Measurements from ENCODE around the gene HSFX2.

HSFX2 gene

GRCh38 chrX:149631234-149632165 is 36.4 kb upstream of the HSFX2 start, which contains the start of gene TMEM185A (continued):
- TF ChIP-seq ZNF704 (tag by site-specific recombination; IDR thresholded peaks at IDR 0.05) (no peak), ZNF654 (tag by site-specific recombination; IDR thresholded peaks at IDR 0.05; ENCODE audit: low read depth) (no peak), ZBTB1 (tag by site-specific recombination; IDR thresholded peaks at IDR 0.05) (no peak), ZSCAN5A (tag by site-specific recombination; IDR thresholded peaks at IDR 0.05) (0 out of 2 replicates have a peak, but pooled peaks have one; percentile 27), KLF1 (tag by site-specific recombination; IDR thresholded peaks at IDR 0.05) (peak; percentile 27; the same call in 1 of the 2 replicates), ZNF701 (tag by site-specific recombination; IDR thresholded peaks at IDR 0.05) (no peak), BCL11B (tag by site-specific recombination; IDR thresholded peaks at IDR 0.05; ENCODE audit: low read depth) (no peak), ZNF223 (tag by site-specific recombination; IDR thresholded peaks at IDR 0.05) (peak; percentile 94), WT1 (tag by site-specific recombination; IDR thresholded peaks at IDR 0.05) (no peak), ZNF513 (tag by site-specific recombination; IDR thresholded peaks at IDR 0.05) (peak; percentile 15; the same call in 1 of the 2 replicates), IKZF3 (tag by site-specific recombination; IDR thresholded peaks at IDR 0.05) (0 out of 2 replicates have a peak, but pooled peaks have one; percentile 10), OSR2 (tag by site-specific recombination; IDR thresholded peaks at IDR 0.05) (0 out of 2 replicates have a peak, but pooled peaks have one; percentile 43)

- CTCF ChIA-PET: interaction anchor here (0.6 kb wide), 1 partner anchor 118 kb away, joined by 5 read pairs; no protein-coding TSS in a partner anchor
- H3K9me3 ChIP-seq (ENCODE audit: control insufficient read depth, insufficient read depth, low read depth, low read length): no peaks in the 10 kb centered on the region
- peak overlapping the region; percentile 74; the same call in 1 of the 2 replicates for H3K27ac ChIP-seq (ENCODE audit: extremely low read depth, low read depth, low read length)
- TF ChIP-seq WT1 (tag by site-specific recombination; IDR thresholded peaks at IDR 0.05) (no peak), ZNF837 (tag by site-specific recombination; IDR thresholded peaks at IDR 0.05) (no peak), ZFP41 (tag by site-specific recombination; IDR thresholded peaks at IDR 0.05; ENCODE audit: borderline replicate concordance) (no peak), PRDM10 (tag by site-specific recombination; IDR thresholded peaks at IDR 0.05) (0 out of 2 replicates have a peak, but pooled peaks have one; percentile 23), ZNF335 (tag by site-specific recombination; conservative IDR thresholded peaks at IDR 0.05) (peak; percentile 63)
- H3K36me3 ChIP-seq (ENCODE audit: control insufficient read depth in 2 of 2, insufficient read depth in 1 of 2, low read length in 2 of 2): no peaks in the 10 kb centered on the region
- H3K4me1 ChIP-seq (ENCODE audit: control insufficient read depth, insufficient read depth, low read length): no peaks in the 10 kb centered on the region; the same call in 1 of the 2 replicates
- POLR2A ChIA-PET: no interaction called here
- peak overlapping the region; percentile 70 for H3K4me3 ChIP-seq (ENCODE audit: low read depth, low read length)
These were observed 35.6 kb upstream of the HSFX2 start for GRCh38 chrX:149630681-149631233.

All from HEK293 (cell line).